Medulla oblongata (tissue), 1 donor: ENCODE results near the gene GASK1A.

Source experiments
- DNase-seq: peaks from one replicate; pipeline ENCODE4 v3.0.0-alpha.2; 2015; ENCODE audit errors: extremely low spot score

Gene GASK1A

DNA sequence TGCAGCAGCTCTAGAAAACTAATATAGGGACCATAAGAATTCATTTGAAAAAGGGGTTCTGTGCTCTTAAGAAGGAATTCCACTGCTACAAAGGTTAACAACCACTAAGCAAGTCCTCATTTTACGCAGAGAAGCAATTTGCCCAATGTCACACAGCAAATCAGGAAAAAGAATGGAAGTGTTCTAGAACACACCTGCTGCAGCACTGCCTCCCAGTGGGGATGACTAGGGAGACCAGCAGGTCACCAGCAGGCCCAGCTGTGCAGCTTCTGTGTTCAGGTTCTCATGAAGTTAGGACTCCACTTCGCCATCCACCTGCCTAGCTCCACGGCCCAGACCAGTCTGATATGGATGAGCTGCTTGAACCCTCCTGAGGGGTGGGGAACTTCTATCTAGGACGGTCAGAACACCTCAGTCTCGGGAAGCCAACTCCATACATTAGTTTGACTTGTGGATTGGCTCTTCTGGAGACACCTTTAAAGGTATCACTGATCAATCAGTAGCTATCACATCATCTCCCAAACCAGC is 108.2 kb downstream of the GASK1A start:
- no peak for DNase-seq

DNA sequence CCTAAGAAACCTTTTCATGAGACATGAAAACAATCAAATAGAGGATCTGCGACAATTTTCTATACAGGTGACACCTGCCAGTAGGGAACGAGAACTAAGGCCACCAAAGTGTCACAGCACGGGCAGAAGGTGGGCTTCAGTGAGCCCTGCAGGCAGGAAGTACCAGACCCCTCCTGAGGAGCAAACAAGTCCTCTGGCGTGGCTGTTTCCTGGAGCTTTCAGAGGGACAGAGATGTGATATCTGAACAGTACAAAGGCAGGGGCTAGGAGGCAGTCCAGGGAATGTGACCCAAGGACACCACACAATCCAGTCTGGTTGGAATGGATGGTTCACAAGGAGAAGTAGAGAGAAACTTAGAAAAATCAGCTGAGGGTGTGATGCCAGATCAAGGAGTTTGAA is 110.0 kb downstream of the GASK1A start:
- DNase-seq = no peak

- no peak for DNase-seq
Observed at GRCh38 chr3:43090238-43090637, 111.1 kb downstream of the GASK1A start.

DNA sequence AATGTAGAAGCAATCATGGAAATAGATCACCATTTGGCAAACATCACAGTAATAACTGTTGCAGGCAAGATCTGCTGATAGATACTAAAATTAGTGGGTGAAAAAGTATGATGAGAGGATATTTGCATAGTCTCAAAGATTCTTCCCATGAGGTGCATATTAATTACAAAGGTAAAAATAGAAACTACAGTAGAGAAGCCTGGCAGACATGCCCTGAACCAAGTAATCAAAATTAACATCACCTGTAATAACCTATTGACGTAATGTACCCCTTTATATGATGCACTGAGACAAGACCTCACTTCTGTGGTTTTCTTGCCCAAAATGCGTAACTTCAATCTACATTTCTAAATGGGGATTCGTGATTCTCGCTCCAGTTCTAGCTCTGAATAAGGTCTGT is 112.4 kb downstream of the GASK1A start:
- no peak for DNase-seq

GRCh38 chr3:43093006-43093405 is 113.9 kb downstream of the GASK1A start:
- DNase-seq = no peak

GRCh38 chr3:43093974-43094373 is 114.9 kb downstream of the GASK1A start:
- no peak for DNase-seq

GRCh38 chr3:43094381-43094780 is 115.3 kb downstream of the GASK1A start:
- DNase-seq = no peak

- DNase-seq = no peak
Observed at GRCh38 chr3:43094851-43095250, 115.7 kb downstream of the GASK1A start.

DNA sequence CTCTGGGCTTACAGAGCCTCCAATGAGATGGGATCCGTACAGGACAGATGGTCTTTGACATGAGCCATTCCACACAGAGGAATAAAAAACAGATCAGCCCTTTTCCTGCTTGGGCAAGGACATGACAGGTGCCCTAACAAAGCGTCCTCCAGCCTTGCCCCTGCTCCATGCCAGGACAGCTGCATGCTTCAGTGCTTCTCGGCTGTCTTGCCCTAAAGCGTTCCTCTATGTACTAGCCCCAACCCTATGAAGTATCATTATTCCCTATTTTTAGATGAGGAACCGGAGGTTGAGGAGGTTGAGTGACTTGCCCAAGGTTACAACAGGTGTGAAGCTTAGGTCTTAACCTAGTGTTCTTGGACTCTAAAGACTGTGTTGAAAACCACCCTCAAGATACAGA is 116.3 kb downstream of the GASK1A start:
- DNase-seq = no peak

DNA sequence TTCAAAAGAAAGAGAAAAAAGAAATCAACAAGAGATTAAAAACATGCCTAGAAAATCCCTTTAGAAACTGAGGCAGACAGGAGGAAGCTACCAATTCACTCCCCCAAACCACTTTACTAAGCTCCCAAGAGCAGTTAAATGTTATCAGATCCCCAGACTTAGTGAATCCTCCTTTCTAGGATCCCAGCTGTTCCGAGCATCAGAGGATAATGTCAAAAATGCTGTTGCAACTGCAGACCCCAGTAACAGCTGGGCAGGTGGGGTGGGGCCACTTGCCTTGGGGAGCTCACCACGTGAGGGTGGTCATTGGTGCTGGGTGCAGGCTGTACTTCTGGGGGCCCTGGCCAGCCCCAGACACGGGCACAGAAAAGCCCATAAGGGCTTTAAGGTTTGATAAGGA is 117.7 kb downstream of the GASK1A start:
- no peak for DNase-seq

- DNase-seq = no peak
Observed at GRCh38 chr3:43097400-43098080, 118.4 kb downstream of the GASK1A start.

DNA sequence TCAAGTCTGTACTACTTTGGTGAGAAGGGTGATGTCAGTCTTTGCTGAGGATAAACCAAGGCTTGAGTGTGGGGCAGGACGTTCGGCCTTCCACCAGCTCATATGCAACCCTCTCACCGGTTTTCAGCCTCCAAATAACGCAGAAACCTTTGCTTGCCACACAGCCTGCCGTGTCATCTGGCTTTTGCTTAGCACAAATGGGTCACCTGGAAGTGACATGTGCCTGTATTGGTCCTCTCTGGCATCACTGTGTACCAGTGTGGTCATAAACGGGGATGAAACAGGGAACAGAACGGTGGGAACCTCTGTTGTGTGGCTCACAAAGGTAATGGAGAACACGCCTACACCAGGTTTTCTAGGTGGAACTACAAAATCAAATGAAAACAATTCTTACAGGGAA is 119.7 kb downstream of the GASK1A start:
- DNase-seq = no peak

DNA sequence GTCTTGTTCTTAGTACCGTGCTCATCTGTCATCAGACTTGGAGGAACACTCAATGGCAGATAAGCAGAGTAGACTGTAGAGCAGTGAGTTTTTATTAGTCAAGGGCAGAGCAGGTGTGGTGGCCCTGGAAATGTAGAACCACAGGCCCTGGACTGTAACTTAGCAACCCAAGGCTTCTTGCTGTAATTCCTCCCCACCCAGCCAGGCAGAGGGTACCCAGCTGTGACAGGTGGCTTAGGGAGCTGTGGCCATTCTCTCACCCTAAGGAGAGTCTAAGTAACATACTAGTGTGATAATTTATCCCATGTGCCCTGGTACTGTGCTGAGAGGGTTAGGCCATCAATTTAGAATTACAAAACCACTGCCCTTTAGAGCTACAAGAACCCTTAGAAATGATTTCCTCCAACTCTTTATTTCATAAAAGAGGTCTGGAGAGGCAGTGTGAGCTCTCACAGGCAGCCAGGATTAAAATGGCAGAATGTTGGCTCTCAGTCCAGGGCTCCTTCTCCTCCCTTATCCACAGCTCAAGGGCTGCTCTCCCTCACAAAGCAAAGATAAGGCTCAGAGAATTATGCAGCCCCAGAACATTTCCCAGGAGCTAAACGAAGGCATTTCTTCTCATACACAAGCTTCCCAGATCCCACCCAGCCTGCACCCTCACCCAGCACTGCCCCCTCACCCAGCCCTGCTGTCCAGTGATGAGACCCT is 123.8 kb downstream of the GASK1A start:
- DNase-seq = no peak

DNA sequence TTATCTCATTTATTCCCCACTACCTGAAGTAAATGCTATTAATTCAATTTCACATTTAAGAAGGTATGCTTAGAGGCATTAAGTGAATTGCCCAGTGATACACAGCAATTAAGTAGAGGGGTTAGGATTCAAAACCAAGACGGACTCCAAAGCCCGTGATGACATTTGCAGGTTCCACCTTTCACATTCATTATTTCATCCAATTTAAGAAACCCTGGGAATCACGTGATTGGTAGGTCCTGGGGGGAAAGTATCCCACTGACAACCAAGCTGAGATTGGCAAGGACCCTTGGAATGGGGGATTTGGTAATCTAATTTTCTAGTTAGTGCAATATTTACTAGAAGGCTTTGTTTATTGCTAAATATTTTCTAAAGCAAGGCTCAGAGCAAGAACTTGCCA is 124.9 kb downstream of the GASK1A start:
- DNase-seq = no peak

DNA sequence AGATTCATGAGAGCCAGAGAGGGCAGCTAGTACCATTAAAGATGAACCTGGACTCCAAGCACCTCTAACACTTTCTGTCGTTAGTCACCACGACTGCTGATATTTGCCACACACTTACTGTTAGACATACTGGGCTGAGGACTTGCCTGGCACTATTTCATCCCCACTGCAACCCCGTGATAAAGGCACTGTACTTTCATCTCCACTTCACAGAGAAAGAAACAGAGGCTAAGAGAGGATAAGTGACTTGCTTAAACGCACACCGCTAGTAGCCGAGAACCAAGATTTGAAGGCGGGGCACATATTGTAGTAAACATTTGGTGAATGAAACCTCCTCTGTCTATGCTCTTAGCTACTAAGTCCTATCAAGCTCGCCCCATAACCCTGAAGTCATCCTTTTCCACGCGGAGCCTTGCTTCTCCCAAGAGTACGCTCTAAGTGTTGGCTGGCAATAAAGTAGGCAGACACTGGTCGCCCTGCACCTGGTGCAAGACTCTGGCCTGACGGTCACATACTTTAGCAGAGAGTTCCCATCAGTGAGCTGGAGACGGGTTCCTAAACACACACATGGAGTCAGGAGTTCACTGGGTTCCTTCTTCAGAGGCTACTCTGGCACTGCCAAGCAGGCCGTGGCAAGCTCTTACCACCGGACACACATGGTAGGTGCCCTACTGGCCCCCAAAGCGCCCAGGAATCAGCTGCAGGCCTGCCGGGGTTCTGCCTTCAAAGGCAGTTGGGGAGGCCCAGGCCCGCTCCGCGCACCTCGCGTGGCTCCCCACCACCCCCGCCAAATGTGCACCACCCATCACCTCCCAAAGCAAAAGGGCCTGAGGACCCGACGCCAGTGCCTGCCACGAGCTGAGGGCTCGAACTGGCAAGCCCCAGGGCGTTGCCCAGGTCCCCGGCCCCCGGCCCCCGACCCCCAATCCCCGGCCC is 125.8 kb downstream of the GASK1A start:
- no peak for DNase-seq

DNA sequence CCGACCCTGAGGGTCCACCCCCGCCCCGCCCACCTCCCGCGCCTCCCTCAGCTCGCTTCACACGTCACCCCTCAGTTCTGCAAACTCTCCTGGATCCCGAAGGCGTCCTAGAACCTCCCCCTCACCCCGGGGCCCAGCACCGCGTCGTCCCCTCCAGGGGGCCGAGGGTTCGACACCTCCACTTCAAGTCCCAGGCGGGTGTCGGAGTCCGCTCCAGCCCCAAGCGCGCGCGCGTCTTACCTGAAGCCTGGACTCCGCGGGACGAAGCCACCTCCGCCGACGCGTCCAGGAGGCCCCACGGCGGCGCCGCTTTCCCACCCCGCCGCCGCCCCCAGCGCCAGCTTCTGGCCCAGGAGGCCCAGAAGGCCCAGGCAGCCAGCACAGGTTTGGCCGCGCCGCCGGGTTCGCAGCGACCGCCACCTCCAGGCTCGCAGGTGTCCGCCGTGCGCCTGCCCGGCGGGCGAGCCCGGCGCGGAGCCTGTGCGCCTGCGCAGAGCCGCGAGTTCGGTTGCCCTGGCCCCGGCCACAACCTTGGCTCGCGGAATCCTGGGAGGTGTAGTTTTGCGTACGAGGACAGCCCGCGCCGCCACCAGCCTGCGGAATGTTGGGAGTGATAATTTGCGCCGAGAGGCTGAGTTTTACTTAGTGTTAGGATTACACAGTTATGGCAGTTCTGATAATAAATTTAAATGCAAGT is 126.6 kb downstream of the GASK1A start, which contains the start of gene POMGNT2:
TSS of gene POMGNT2 (minus strand) at position 484 of the 697 bp plus-strand sequence. CDS start 24,648 bp downstream, outside the sequence.
- DNase-seq = peak; percentile 93

GRCh38 chr3:43106293-43106628 is 127.2 kb downstream of the GASK1A start:
- DNase-seq = no peak
